ENCODE data around the gene CDKN1C.
A peak's percentile ranks its signal among the peaks of the same experiment; 100 is the strongest.

DNA sequence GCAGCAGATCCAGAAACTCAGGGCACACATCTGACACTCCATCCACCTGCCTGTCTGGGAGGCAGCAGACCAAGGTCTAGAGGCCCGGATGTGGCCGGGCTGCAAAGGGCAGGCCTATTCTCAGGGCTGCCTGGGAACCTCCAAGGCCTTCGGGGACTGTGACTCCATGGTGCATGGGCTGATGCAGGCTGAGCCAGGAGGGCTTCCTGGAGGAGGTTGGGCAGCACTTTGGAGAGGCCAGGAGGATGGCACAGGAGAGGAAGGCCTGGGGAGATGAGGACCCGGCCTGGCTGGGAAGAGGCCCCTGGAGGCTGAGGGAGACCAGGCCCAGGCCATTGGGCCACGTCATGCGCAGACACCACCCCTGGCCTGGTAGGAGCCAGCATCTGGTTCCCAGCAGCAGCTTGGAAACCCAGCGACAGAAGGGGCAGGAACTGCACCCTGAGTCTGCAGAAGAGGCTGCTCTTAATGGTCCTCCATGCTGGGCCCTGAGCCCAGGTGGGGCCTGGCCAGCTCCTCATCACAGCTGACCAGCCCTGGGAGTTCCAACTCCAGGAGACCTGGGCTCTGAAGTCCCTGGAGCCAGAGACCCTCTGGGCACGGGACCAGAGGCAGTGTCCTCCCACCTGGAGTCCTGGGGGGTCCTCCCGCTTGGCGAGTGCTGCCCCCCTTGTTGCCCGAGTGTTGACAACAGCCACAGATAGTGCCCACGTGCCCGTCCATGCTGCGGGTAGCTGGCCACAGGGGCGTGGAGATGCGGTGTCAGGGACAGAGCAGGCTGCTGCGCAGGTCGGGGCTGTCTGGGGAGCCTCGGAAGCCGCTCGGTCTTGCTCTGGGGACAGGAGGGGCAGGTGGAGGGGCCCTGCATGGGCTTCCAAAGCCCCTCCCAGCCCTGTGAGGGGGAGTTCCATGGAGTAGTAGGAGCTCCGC is 38.1 kb upstream of the CDKN1C start:
- TF ChIP-seq POLR2A (IDR thresholded peaks at IDR 0.05) (peak; percentile 11), EP300 (IDR thresholded peaks at IDR 0.05) (no peak)
- TF ChIP-seq, protein P1, sequence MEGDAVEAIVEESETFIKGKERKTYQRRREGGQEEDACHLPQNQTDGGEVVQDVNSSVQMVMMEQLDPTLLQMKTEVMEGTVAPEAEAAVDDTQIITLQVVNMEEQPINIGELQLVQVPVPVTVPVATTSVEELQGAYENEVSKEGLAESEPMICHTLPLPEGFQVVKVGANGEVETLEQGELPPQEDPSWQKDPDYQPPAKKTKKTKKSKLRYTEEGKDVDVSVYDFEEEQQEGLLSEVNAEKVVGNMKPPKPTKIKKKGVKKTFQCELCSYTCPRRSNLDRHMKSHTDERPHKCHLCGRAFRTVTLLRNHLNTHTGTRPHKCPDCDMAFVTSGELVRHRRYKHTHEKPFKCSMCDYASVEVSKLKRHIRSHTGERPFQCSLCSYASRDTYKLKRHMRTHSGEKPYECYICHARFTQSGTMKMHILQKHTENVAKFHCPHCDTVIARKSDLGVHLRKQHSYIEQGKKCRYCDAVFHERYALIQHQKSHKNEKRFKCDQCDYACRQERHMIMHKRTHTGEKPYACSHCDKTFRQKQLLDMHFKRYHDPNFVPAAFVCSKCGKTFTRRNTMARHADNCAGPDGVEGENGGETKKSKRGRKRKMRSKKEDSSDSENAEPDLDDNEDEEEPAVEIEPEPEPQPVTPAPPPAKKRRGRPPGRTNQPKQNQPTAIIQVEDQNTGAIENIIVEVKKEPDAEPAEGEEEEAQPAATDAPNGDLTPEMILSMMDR (IDR thresholded peaks at IDR 0.05) = no peak
